Keratinocyte (primary cell): ENCODE results near the gene MICOS13.

Source experiments
- EZH2 ChIP-seq: IDR thresholded peaks from one replicate; pipeline ENCODE4 v1.6.1; 2012; ENCODE audit warnings: inconsistent platforms, mild to moderate bottlenecking, low read length, moderate library complexity
- TF ChIP-seq, protein P1 (sequence below), 3 experiments: IDR thresholded peaks in 1 of 3; conservative IDR thresholded peaks in 1 of 3; optimal IDR thresholded peaks in 1 of 3; 2 replicates in 2 of 3; 3 replicates in 1 of 3; pipeline versions ENCODE3 to v1.5.1; 2011; ENCODE audit warnings: low read length in 3 of 3, mild to moderate bottlenecking in 3 of 3, moderate library complexity in 2 of 3, control low read depth in 1 of 3, inconsistent platforms in 1 of 3; ENCODE audit not compliant: insufficient read depth in 2 of 3; ENCODE audit errors: extremely low read depth in 1 of 3

- TF ChIP-seq, protein P1, sequence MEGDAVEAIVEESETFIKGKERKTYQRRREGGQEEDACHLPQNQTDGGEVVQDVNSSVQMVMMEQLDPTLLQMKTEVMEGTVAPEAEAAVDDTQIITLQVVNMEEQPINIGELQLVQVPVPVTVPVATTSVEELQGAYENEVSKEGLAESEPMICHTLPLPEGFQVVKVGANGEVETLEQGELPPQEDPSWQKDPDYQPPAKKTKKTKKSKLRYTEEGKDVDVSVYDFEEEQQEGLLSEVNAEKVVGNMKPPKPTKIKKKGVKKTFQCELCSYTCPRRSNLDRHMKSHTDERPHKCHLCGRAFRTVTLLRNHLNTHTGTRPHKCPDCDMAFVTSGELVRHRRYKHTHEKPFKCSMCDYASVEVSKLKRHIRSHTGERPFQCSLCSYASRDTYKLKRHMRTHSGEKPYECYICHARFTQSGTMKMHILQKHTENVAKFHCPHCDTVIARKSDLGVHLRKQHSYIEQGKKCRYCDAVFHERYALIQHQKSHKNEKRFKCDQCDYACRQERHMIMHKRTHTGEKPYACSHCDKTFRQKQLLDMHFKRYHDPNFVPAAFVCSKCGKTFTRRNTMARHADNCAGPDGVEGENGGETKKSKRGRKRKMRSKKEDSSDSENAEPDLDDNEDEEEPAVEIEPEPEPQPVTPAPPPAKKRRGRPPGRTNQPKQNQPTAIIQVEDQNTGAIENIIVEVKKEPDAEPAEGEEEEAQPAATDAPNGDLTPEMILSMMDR (optimal IDR thresholded peaks at IDR 0.05 in 1 of 3, IDR thresholded peaks at IDR 0.05 in 1 of 3, conservative IDR thresholded peaks at IDR 0.05 in 1 of 3; ENCODE audit: extremely low read depth in 1 of 3, insufficient read depth in 2 of 3, low read length in 3 of 3) = no peak
- no peak for TF ChIP-seq EZH2
Observed at GRCh38 chr19:5651361-5651760, 29.0 kb downstream of the MICOS13 start.
